MM.1S (cell line): ENCODE measurements around the gene ANKRD30B.
"Not testable (repeated sequence)": the region's sequence is repeated elsewhere in the genome, so short reads cannot be mapped to it uniquely, and the experiment has no call there.

Experiments used
- CTCF ChIP-seq: fragments of 300-600 bp; sonication (generic); IDR thresholded peaks from 2 replicates; pipeline ENCODE4 v1.5.1; 2016; ENCODE audit warnings: antibody characterized with exemption, low read length, mixed read lengths
- EZH2 ChIP-seq: fragments of 300-600 bp; sonication (generic); optimal IDR thresholded peaks from 2 replicates; pipeline ENCODE3; 2017; ENCODE audit warnings: low read depth, mild to moderate bottlenecking, antibody characterized with exemption, low read length, mixed read lengths
- EZH2phosphoT487 ChIP-seq: fragments of 300-600 bp; sonication (generic); IDR thresholded peaks from 2 replicates; pipeline ENCODE4 v1.6.1; 2018; ENCODE audit warnings: antibody characterized with exemption, low read length

GRCh38 chr18:14858514-14858913, 110.5 kb downstream of the ANKRD30B start:
- TF ChIP-seq CTCF, EZH2, EZH2phosphoT487: not testable (repeated sequence)
